ENCODE measurements around the gene RAB12. TPM values are rescaled to one million over a fixed set of nuclear protein-coding genes. Genes with fewer than 3 reads are reported as not detected.

RAB12 gene
- polyA plus RNA-seq, 4 donors = 8.9 to 20.5 (median 15.0) TPM

DNA sequence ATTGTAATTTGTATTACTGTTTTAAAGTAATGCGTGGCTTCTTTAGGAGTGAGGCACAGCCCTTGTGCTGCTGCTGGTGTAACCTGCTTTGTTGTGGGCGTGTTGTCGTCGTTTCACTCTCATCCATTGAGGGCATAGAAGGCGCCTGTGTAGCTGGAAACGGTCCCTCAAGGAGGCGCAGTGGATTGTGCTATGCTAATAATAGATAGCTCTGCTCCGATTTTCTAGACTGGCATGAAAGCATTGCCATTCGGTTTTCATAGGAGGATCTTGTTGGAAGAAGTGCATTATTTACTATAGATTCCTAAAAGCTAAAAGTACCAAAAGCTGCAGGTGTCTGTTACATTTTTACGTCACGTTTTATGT lies 17.9 kb downstream of the RAB12 start:
- H3K27me3 ChIP-seq (ENCODE audit: control insufficient read depth in 3 of 3, insufficient read depth in 3 of 3, low read length in 3 of 3) = no peaks in the 10 kb centered on the region
- no peak for FAIRE-seq
- no peak for DNase-seq
- no peak overlapping the region for H3K4me3 ChIP-seq (ENCODE audit: low read depth in 1 of 3, low read length in 3 of 3)
- 87 to 88% (median 88%) methylated on average over 11 of the region's 11 CpGs for WGBS, 3 donors
- H3K36me3 ChIP-seq (ENCODE audit: control insufficient read depth in 3 of 3, insufficient read depth in 2 of 3, low read depth in 1 of 3, low read length in 3 of 3) = peaks cover 2 to 29% (median 3%) of the 10 kb centered on the region in 3 donors
- peaks cover 0 to 6% (median 6%) of the 10 kb centered on the region in 3 donors for H3K4me1 ChIP-seq (ENCODE audit: control insufficient read depth in 3 of 3, insufficient read depth in 2 of 3, low read depth in 1 of 3, low read length in 2 of 3)
- no peaks in the 10 kb centered on the region for H3K9me3 ChIP-seq (ENCODE audit: control insufficient read depth in 2 of 2, insufficient read depth in 1 of 2, low read depth in 1 of 2, low read length in 1 of 2)
- H3K27ac ChIP-seq (ENCODE audit: low read depth in 1 of 3, low read length in 2 of 3) = no peak overlapping the region

DNA sequence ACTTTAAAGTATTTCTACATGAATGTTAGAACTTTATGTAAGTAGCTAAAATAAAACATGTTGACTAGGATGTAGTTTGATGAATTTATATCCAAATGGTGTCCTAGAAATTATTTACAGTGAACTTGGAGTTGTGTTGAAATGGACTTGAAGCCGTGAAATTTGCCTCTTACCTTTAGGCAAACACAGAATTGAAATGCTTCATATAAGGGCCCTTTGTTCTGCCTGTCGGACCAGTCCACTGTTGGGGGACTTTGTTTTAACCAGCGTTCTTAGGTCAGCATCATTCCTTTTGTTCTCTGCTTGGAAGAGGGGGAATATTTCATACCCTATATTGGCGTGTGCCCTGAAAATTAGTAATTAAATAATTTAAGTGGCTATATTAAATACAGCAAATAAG lies 18.3 kb downstream of the RAB12 start:
- Histone ChIP-seq H3K9me3 (ENCODE audit: control insufficient read depth in 2 of 2, insufficient read depth in 1 of 2, low read depth in 1 of 2, low read length in 1 of 2) (no peaks in the 10 kb centered on the region), H3K4me3 (ENCODE audit: low read depth in 1 of 3, low read length in 3 of 3) (no peak overlapping the region), H3K36me3 (ENCODE audit: control insufficient read depth in 3 of 3, insufficient read depth in 2 of 3, low read depth in 1 of 3, low read length in 3 of 3) (peaks cover 2 to 33% (median 3%) of the 10 kb centered on the region in 3 donors), H3K27me3 (ENCODE audit: control insufficient read depth in 3 of 3, insufficient read depth in 3 of 3, low read length in 3 of 3) (no peaks in the 10 kb centered on the region), H3K4me1 (ENCODE audit: control insufficient read depth in 3 of 3, insufficient read depth in 2 of 3, low read depth in 1 of 3, low read length in 2 of 3) (peaks cover 0 to 6% (median 6%) of the 10 kb centered on the region in 3 donors), H3K27ac (ENCODE audit: low read depth in 1 of 3, low read length in 2 of 3) (no peak overlapping the region)
- FAIRE-seq = no peak
- no peak for DNase-seq
- 89 to 95% (median 90%) methylated on average over 4 of the region's 4 CpGs for WGBS, 3 donors

DNA sequence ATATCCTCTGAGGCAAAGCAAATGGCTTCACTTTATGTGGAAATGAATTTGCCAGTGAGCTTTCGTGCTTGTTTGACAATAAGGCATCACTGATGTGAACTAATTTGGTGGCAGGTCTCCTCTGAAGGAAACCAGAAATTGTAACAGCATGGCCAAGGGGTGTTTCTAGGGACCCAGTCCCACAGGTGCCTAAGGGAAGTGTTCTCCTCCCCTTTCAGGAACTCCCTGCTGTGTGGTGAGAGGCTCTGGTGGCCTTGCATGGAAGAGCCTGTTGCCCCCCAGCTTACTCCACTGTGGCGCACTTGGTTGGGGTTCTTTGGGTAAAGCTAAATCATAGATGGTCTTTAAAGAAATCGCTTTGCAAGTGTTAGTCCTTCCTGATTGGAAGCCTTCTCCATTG lies 20.4 kb downstream of the RAB12 start:
- Histone ChIP-seq H3K36me3 (ENCODE audit: control insufficient read depth in 3 of 3, insufficient read depth in 2 of 3, low read depth in 1 of 3, low read length in 3 of 3) (peaks cover 2 to 43% (median 3%) of the 10 kb centered on the region in 3 donors), H3K27me3 (ENCODE audit: control insufficient read depth in 3 of 3, insufficient read depth in 3 of 3, low read length in 3 of 3) (no peaks in the 10 kb centered on the region), H3K4me1 (ENCODE audit: control insufficient read depth in 3 of 3, insufficient read depth in 2 of 3, low read depth in 1 of 3, low read length in 2 of 3) (no peaks in the 10 kb centered on the region), H3K9me3 (ENCODE audit: control insufficient read depth in 2 of 2, insufficient read depth in 1 of 2, low read depth in 1 of 2, low read length in 1 of 2) (no peaks in the 10 kb centered on the region), H3K27ac (ENCODE audit: low read depth in 1 of 3, low read length in 2 of 3) (no peak overlapping the region), H3K4me3 (ENCODE audit: low read depth in 1 of 3, low read length in 3 of 3) (no peak overlapping the region)
- DNase-seq = no peak
- no peak for FAIRE-seq
- 95 to 100% (median 97%) methylated on average over 3 of the region's 3 CpGs for WGBS, 3 donors

DNA sequence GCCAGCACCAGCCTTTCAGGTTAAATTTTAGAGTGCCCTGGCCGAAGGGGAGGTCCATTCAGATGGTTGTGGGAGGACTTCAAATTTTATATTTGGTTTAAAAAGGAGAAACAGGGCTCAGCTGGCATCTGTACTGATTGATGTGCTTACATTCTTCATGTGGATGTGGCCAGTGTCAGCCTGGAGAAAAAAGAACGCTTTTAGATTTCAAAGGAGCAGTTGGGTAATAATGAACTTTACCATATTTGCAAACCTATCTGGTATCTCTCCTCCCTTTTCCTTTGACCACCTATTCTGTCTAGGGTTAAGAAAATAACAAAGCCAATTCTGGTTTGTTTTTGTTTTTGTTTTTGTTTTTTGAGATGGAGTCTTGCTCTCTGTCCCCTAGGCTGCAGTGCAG lies 21.3 kb downstream of the RAB12 start:
- Histone ChIP-seq H3K4me1 (ENCODE audit: control insufficient read depth in 3 of 3, insufficient read depth in 2 of 3, low read depth in 1 of 3, low read length in 2 of 3) (no peaks in the 10 kb centered on the region), H3K27me3 (ENCODE audit: control insufficient read depth in 3 of 3, insufficient read depth in 3 of 3, low read length in 3 of 3) (no peaks in the 10 kb centered on the region), H3K36me3 (ENCODE audit: control insufficient read depth in 3 of 3, insufficient read depth in 2 of 3, low read depth in 1 of 3, low read length in 3 of 3) (peaks cover 2 to 44% (median 6%) of the 10 kb centered on the region in 3 donors), H3K27ac (ENCODE audit: low read depth in 1 of 3, low read length in 2 of 3) (no peak overlapping the region), H3K9me3 (ENCODE audit: control insufficient read depth in 2 of 2, insufficient read depth in 1 of 2, low read depth in 1 of 2, low read length in 1 of 2) (no peaks in the 10 kb centered on the region), H3K4me3 (ENCODE audit: low read depth in 1 of 3, low read length in 3 of 3) (no peak overlapping the region)
- no peak for FAIRE-seq
- 70 to 98% (median 92%) methylated on average over 2 of the region's 2 CpGs for WGBS, 3 donors
- DNase-seq = no peak

DNA sequence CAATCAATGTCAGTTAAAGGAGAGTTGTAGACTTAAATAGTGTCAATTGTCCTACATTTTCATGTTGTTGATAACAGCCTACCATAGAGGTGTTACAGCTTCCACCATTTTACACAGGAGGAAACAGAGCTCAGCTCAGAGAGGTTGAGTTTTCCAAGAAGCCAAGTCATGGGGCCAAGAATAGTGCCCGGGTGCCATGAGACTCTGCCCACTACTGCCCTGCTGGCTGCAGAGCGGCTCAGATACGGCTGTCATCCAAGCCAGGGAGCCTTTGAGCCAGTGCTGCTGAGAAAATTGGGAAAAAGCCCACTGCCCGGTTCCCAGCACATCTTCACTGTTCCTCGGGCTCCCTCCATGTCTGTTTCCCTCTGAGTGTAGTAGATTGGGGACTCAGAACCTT lies 22.0 kb downstream of the RAB12 start:
- H3K27me3 ChIP-seq (ENCODE audit: control insufficient read depth in 3 of 3, insufficient read depth in 3 of 3, low read length in 3 of 3) = no peaks in the 10 kb centered on the region
- H3K27ac ChIP-seq (ENCODE audit: low read depth in 1 of 3, low read length in 2 of 3) = no peak overlapping the region
- WGBS, 3 donors = 96 to 98% (median 96%) methylated on average over 5 of the region's 5 CpGs
- FAIRE-seq (no peak), DNase-seq (no peak)
- no peaks in the 10 kb centered on the region for H3K4me1 ChIP-seq (ENCODE audit: control insufficient read depth in 3 of 3, insufficient read depth in 2 of 3, low read depth in 1 of 3, low read length in 2 of 3)
- no peak overlapping the region for H3K4me3 ChIP-seq (ENCODE audit: low read depth in 1 of 3, low read length in 3 of 3)
- peaks cover 0 to 45% (median 6%) of the 10 kb centered on the region in 3 donors for H3K36me3 ChIP-seq (ENCODE audit: control insufficient read depth in 3 of 3, insufficient read depth in 2 of 3, low read depth in 1 of 3, low read length in 3 of 3)
- H3K9me3 ChIP-seq (ENCODE audit: control insufficient read depth in 2 of 2, insufficient read depth in 1 of 2, low read depth in 1 of 2, low read length in 1 of 2) = no peaks in the 10 kb centered on the region

DNA sequence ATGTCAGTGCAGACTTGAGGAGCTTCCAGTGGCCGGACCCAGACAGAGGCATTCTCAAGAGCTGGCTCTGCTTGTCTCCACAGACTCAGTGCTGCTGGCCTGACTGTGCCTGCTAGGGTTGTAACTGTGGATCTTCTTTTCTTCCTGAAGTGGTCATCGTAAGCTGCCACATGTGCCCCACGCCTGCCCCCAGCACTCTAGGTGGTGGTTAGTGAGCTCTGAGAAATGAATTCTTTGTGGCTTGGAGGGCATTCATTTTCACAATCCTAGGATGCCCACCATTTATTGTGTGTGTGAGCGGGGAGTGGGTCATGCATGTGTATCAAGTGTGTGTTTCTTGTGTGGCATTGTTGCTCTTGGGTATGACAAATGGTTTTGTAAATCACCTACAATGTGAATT lies 23.1 kb downstream of the RAB12 start:
- no peaks in the 10 kb centered on the region for H3K4me1 ChIP-seq (ENCODE audit: control insufficient read depth in 3 of 3, insufficient read depth in 2 of 3, low read depth in 1 of 3, low read length in 2 of 3)
- no peak overlapping the region for H3K4me3 ChIP-seq (ENCODE audit: low read depth in 1 of 3, low read length in 3 of 3)
- H3K9me3 ChIP-seq (ENCODE audit: control insufficient read depth in 2 of 2, insufficient read depth in 1 of 2, low read depth in 1 of 2, low read length in 1 of 2) = no peaks in the 10 kb centered on the region
- 95 to 98% (median 97%) methylated on average over 4 of the region's 4 CpGs for WGBS, 3 donors
- FAIRE-seq (no peak), DNase-seq (no peak)
- H3K27ac ChIP-seq (ENCODE audit: low read depth in 1 of 3, low read length in 2 of 3) = no peak overlapping the region
- peaks cover 0 to 44% (median 3%) of the 10 kb centered on the region in 3 donors for H3K36me3 ChIP-seq (ENCODE audit: control insufficient read depth in 3 of 3, insufficient read depth in 2 of 3, low read depth in 1 of 3, low read length in 3 of 3)
- no peaks in the 10 kb centered on the region for H3K27me3 ChIP-seq (ENCODE audit: control insufficient read depth in 3 of 3, insufficient read depth in 3 of 3, low read length in 3 of 3)

DNA sequence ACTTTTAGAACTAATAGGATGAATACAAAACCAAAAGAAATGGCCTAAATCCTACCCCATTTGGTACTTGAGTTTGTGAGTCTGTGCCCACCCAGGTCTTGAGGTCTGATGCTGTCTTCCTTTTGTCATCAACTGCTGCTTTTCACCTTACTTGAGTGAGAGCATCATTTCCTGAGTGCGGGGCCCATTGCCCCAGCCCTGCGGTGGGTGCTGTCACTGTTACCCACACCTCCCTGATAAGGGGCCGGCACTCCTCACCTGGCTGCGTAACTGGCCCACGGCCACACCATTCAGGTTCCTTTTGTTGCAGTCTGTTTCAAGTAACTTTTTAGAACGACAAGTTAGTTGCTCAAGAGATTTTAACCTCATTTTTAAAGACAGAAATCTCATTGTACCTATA lies 25.3 kb downstream of the RAB12 start:
- H3K4me1 ChIP-seq (ENCODE audit: control insufficient read depth in 3 of 3, insufficient read depth in 2 of 3, low read depth in 1 of 3, low read length in 2 of 3) = no peaks in the 10 kb centered on the region
- no peaks in the 10 kb centered on the region for H3K9me3 ChIP-seq (ENCODE audit: control insufficient read depth in 2 of 2, insufficient read depth in 1 of 2, low read depth in 1 of 2, low read length in 1 of 2)
- no peaks in the 10 kb centered on the region for H3K27me3 ChIP-seq (ENCODE audit: control insufficient read depth in 3 of 3, insufficient read depth in 3 of 3, low read length in 3 of 3)
- FAIRE-seq (no peak), DNase-seq (no peak)
- no peak overlapping the region for H3K27ac ChIP-seq (ENCODE audit: low read depth in 1 of 3, low read length in 2 of 3)
- WGBS, 3 donors = 89 to 96% (median 95%) methylated on average over 6 of the region's 6 CpGs
- H3K4me3 ChIP-seq (ENCODE audit: low read depth in 1 of 3, low read length in 3 of 3) = no peak overlapping the region
- peaks cover 2 to 48% (median 3%) of the 10 kb centered on the region in 3 donors for H3K36me3 ChIP-seq (ENCODE audit: control insufficient read depth in 3 of 3, insufficient read depth in 2 of 3, low read depth in 1 of 3, low read length in 3 of 3)

DNA sequence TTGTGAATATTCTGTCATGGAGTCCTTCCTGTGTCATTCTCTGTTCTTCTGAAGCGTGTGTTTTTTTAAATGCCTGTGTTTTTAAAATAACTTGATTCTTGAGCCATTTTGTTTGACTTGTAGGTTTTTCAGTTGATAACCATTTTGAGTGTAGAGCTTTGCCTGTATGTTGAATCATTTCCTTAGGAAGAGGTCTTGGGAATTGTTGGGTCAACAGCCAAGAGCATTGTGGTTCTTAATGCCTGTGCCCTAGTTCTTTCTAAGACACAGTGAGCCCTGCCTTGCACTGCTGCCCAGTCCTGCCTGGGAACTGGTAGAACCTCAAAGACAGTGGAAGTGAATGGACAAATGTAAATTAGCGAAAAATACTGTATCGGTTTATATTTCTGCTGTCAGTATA lies 25.9 kb downstream of the RAB12 start:
- H3K9me3 ChIP-seq (ENCODE audit: control insufficient read depth in 2 of 2, insufficient read depth in 1 of 2, low read depth in 1 of 2, low read length in 1 of 2) = no peaks in the 10 kb centered on the region
- no peaks in the 10 kb centered on the region for H3K4me1 ChIP-seq (ENCODE audit: control insufficient read depth in 3 of 3, insufficient read depth in 2 of 3, low read depth in 1 of 3, low read length in 2 of 3)
- no peak for FAIRE-seq
- H3K27me3 ChIP-seq (ENCODE audit: control insufficient read depth in 3 of 3, insufficient read depth in 3 of 3, low read length in 3 of 3) = no peaks in the 10 kb centered on the region
- no peak for DNase-seq
- no peak overlapping the region for H3K4me3 ChIP-seq (ENCODE audit: low read depth in 1 of 3, low read length in 3 of 3)
- H3K36me3 ChIP-seq (ENCODE audit: control insufficient read depth in 3 of 3, insufficient read depth in 2 of 3, low read depth in 1 of 3, low read length in 3 of 3) = peaks cover 2 to 51% (median 3%) of the 10 kb centered on the region in 3 donors
- H3K27ac ChIP-seq (ENCODE audit: low read depth in 1 of 3, low read length in 2 of 3) = no peak overlapping the region
- 96 to 99% (median 99%) methylated on average over 3 of the region's 3 CpGs for WGBS, 3 donors

DNA sequence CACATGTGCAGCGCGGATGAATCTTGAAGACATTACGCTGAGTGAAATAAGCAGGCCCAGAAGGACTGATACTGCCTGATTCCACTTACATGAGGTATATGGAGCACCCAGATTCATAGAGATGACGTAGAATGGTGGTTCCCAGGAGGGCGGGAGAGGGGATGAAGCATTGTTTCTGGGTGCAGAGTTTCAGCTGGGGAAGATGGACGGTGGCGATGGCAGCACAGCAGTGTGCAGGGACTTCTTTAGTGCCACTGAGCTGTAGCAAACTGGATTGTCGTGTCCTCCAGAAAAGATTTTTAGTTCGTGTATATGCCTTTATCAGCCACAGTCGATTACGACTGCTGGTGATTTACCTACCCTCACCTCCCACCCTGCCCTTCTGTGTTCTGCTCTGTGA lies 30.5 kb downstream of the RAB12 start:
- H3K27ac ChIP-seq (ENCODE audit: low read depth in 1 of 3, low read length in 2 of 3) = no peak overlapping the region
- DNase-seq (no peak), FAIRE-seq (no peak)
- no peaks in the 10 kb centered on the region for H3K4me1 ChIP-seq (ENCODE audit: control insufficient read depth in 3 of 3, insufficient read depth in 2 of 3, low read depth in 1 of 3, low read length in 2 of 3)
- no peaks in the 10 kb centered on the region for H3K9me3 ChIP-seq (ENCODE audit: control insufficient read depth in 2 of 2, insufficient read depth in 1 of 2, low read depth in 1 of 2, low read length in 1 of 2)
- H3K36me3 ChIP-seq (ENCODE audit: control insufficient read depth in 3 of 3, insufficient read depth in 2 of 3, low read depth in 1 of 3, low read length in 3 of 3) = peaks cover 2 to 32% (median 3%) of the 10 kb centered on the region in 3 donors
- no peaks in the 10 kb centered on the region for H3K27me3 ChIP-seq (ENCODE audit: control insufficient read depth in 3 of 3, insufficient read depth in 3 of 3, low read length in 3 of 3)
- WGBS, 3 donors = 95 to 97% (median 96%) methylated on average over 11 of the region's 11 CpGs
- H3K4me3 ChIP-seq (ENCODE audit: low read depth in 1 of 3, low read length in 3 of 3) = no peak overlapping the region
